Left renal pelvis (tissue), 4 donors: ENCODE measurements around the gene TSHZ2. TPM values are rescaled to one million over a fixed set of nuclear protein-coding genes. Genes with fewer than 3 reads are reported as not detected.
A peak's percentile ranks its signal among the peaks of the same experiment; 100 is the strongest.

Source experiments
- DNase-seq, 4 donors: peaks; one replicate each; pipeline ENCODE4 v3.0.0-alpha.2; 2013; ENCODE audit warnings: low read depth in 4 of 4, low spot score in 3 of 4
- polyA plus RNA-seq, 4 donors: library from polyadenylated mRNA; unstranded; fragments of 120-200 nt; gene quantifications; one replicate each; pipeline ENCODE4 v1.2.1, GENCODE V29; 2013; ENCODE audit not compliant: insufficient read length in 4 of 4

The TSHZ2 gene
- polyA plus RNA-seq, 4 donors = 11.8 to 23.4 (median 14.1) TPM

DNA sequence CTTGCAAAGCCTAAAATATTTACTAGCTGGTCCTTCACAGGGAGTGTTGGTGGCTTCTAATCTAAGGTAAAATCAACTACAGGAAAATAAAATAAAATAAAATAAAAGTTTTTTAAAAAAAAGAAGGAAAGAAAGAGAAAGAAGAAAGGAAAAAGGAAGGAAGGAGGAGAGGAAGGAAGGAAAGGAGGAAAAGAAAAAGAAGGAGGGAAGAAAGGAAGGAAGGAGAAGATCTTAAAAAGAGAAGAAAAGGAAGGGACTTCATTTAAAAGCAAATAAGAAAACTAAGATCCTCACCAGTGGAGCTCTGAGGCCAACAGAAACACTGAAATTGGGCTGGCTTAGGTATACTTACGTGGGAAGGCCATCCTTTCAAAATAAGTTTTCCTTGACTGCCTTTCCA is 178.4 kb downstream of the TSHZ2 start:
- DNase-seq = no peak

DNA sequence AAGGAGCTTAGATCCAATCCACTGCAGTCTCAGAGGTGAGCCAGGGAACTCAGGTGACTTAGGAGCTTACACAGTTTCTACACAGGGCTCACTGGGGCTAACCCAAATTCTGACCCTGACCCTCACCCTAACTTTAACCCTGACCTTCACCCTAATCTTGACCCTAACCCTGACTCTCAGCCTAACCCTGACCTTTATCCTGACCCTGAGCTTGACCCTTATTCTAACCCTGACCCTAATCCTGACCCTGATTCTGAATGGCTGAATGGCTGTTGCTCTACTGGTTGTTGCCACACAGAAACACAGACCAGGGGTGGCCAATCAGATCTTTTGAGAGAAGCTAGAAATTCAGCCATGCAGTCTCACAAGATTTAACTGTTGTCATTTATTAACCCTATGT is 180.1 kb downstream of the TSHZ2 start:
- no peak for DNase-seq

DNA sequence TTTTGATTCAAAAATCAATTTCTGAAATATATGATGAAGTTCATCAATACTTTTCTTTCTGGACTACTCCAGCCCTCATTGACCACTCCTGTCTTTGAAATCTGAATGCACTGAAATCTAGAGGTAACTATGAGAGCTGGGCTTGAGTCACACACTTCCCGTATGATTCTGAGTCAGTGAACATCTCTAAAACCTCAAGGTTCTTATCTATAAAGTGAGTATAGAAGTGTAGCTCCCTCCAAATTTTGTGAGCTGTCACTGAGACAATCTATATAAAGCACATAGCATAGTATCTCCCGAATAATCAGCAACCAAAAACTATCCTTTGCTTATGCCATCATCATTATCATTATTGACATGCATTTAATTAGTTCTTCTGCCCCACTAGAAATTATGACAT is 182.4 kb downstream of the TSHZ2 start:
- DNase-seq = no peak

DNA sequence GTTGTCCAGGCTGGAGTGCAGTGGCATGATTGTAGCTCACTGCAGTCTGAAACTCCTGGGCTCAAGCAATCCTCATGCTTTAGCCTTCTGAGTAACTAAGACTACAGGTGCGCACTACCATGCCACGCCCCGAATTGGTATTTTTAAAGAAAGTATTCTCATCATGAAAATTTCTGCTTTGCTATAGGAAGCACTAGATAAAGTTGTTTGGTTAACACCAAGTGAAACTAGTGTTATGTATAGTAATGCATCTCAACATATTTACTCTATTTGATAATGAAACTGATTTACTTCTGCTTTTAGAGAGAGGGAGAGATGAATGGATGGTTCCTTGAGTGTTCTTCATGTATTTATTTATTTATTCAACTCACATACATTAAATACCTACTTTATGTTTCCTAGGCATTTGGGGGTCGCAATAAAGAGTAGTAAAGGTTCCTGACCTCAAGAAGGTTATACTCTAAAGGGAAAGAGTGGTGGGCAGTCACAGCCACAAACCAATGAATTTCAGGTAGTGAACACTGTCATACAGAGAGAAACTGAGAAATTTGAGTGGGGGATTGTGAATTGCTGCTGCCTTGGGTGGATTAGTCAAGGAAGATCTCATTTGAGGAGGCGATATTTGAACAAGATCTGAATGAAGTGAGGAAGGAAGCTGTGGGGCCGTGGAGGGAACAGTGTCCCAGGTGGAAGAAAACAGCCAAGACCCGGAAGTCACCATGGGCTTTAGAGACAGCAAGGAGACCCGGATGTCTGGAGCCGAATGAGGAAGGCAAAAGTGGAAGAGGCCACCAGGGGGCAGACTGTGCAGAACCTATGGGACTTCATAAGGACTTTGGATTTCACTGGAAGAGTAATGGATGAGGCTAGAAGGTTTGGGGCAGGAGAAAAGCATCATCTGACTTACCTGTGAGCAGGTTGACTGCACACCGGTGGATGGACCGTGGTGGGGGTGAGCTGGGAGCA is 185.6 kb downstream of the TSHZ2 start:
- no peak for DNase-seq

DNA sequence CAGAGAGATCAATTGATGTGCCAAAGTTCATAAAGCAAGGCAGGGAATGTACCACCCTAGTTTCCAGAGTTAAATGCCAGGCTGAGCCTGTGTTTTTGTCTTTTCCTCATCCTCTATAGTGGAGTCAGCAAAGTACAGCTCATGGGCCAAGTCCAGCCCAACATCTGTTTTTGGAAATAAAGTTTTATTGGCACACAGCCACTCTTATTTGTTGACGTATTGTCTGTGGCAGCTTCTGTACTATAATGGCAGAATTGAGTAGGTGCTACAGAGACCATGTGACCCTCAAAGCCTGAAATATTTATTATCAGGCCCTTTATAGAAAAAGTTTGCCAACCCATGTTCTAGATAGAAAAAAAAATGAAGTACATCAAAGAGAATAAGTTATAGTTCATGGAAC is 187.0 kb downstream of the TSHZ2 start:
- no peak for DNase-seq

DNA sequence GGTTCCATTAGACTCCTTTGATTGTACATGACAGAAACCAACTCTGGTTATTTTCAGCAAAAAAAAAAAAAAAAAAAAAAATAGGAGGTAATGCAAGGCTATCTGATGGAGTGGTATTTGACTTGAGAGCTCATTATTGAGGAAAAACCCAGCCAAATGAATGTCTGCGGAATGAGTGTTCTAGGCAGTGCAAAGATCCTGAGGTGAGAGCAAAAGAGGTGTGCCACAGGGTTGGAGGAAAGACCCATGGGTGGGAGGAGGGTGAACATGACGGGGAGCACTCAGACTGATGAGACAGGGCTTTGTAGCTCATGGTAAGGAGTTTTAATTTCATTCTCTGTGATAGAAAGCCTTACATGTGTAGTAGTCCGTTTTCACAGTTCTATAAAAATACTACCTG is 188.9 kb downstream of the TSHZ2 start:
- DNase-seq = no peak

DNA sequence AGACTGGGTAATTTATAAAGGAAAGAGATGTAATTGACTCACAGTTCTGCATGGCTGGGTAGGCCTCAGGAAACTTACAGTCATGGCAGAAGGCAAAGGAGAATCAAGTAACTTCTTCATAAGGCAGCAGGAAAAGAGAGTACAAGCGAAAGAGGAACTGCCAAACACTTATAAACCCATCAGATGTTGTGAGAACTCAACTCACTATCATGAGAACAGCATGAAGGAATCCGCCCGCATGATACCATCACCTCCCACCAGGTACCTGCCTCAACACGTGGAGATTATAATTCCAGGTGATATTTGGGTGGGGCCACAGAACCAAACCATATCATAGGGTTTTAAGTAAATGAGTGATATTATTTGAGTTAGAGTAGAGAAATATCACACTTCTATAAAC is 189.3 kb downstream of the TSHZ2 start:
- DNase-seq = no peak

DNA sequence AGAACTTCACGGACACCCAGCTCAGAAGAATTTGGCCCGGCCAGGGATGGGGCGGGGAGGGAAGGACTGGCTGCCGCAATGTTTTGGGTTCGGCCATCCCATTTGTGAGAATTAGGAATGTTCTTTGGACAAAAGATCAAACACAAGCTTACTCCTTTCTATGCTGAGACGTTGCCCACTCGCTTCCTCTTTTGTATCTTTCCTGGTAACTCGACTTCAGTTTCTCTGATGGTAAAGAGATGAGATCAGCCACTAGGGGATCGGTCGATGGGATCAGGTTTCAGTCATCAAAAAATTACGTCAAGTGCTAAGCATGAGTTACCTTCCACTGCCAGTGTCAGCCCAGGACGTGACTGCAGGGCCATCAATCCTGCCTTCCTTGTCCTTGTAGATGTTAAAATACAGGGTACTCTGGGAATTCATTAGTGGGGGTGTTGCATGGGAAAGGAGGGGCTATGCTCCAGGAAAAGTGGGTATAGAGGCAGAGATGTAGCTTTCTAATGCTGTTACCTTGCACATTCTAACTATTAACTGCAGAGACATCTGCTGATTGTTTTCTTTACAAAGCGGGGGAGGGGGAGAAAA is 190.2 kb downstream of the TSHZ2 start:
- peak; percentile 45 to 79 (median 55) for DNase-seq

DNA sequence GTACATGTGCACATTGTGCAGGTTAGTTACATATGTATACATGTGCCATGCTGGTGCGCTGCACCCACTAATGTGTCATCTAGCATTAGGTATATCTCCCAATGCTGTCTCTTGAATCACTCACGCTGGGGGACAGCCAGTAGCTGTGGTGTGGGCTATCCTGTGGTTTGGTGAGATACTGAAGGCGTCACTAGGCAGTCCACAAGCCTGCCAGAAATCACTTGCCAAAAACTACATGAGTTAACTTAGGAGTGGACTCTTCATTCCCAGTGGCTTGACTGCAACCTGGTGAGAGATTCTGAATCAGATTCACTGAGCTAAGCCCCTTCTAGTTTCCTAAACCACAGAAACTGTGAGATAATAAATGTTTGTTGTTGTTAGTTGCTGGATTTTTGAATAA is 191.3 kb downstream of the TSHZ2 start:
- no peak for DNase-seq

DNA sequence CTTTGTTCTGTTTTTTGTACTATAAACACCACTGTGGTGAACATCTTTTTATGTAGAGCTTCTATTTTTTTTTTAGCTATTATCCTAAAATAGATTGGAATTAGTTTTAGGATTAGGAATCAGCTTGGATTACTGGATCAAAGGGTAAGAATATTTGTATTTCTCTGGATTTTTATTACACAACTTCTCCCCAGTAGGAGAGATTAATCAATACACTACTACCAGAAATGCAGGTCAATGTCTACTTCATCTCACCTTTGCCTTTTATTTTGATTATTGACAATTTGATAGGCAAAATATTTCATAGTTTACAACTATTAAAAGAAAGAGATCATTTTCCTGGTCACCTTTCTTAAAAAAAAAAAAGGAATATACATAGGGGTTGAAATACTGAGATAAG is 191.9 kb downstream of the TSHZ2 start:
- DNase-seq = no peak

DNA sequence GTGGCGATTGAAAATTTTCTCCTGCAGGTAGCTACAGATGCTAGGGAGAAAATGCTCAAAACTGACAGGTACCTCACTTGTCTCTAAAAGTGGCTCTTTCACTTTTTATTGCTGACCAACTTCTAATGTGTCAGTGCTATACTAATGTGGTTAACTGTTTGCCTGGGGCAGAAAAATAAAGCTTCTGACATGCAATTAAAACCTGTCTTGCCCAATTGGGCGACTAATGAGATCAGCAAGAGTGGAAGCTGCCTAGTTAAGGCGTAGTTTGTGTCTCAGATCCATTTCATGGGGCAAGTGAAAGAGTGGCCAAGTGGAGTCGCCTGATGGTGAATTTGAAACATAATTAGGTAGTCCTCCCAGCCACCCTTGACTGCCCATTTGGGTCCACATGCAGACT is 193.3 kb downstream of the TSHZ2 start:
- no peak for DNase-seq

DNA sequence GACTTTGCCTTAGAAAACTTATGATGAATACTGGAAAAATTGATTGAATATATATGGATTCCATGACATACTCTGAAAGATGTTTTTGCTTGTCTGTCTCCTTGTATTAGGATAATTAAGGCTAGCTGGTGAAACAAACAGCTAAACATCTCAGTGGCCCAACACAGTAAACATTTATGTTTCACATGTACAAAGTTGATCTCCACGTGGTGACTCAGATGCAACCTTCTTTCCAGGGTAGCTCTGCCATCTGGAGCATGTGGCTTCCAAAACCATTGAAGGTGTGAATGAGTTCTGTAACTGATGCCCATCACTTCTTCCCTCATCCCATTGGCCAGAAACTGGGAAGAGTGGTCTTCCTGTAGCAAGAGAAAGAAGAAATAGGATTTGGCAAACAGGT is 196.3 kb downstream of the TSHZ2 start:
- no peak for DNase-seq

DNA sequence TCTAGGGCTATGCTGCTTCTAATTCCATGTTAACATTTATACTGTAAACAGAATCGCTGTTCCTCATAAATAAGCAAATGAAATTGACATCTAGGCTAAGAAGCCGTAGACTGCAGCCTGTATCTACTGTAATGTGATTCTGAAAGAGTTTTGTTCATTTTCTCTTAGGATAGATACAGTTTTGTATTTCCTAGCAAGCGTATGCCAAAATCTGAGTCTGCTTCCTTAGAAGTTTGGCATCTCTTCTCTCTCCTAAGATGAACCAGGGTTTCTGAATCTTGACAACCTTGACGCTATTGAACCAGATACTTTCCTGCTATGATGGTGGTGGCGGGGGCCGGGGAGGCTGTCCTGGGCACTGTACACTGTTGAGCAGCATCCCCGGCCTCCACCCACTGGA is 198.0 kb downstream of the TSHZ2 start:
- no peak for DNase-seq

DNA sequence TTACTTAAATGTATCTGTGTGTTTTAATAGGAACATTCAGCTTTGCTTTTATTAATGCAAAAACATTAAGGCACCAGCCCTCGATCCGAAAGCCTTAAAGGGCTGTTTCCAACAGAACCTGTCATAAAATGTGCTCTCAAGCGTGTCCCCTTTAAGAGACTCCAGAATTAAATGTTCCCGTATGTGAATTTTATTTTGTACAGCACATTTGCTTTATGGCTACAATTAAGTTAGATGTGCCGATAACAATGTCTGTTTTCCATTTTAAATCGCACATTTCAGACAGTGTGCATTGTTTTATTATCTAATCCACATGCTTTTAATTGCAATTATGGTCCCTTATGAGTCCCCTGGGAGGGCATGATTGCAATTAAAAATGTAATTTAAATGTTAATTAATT is 198.9 kb downstream of the TSHZ2 start:
- DNase-seq = no peak

DNA sequence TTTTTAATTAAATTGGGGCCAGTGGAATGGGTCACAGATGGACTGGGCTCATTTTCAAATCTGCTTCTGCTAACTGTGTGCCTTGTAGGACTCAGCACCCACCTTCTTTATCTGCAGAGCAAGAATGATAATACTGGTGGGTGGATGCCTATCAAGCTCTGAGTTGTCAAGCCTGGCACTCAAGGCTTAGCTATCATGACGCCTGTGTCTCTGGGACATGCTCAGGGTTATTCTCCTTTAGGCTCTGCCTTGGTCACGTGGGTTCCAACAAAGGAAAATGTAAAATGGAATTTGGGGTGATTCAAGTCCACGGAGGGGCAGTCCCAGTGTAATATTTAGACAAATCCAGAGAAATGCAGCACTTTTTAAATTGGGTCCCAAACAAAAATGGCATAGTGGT is 202.3 kb downstream of the TSHZ2 start:
- no peak for DNase-seq

DNA sequence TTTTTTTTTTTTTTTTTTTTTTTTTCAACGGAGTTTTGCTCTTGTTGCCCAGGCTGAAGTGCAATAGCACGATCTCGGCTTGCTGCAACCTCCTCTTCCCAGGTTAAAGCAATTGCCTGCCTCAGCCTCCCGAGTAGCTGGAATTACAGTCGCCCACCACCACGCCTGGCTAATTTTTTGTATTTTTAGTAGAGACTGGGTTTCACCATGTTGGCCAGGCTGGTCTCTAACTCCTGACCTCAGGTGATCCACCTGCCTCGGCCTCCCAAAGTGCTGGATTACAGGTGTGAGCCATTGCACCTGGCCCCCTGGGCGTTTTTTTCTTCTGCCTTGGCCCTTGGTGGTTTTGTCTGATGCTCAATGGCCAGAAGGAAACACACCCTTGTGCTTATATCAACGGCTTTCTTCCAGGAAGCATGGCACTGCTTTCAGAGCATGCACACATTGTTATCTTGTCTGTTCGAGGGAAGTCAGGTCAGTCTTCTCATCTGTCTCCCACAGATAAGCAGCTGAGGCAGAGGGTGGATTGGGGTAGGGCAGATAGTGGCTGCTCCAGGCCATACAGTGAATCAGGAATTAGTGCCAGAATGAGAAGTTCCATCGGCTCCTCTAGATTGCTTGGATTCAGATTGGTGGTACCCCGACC is 203.1 kb downstream of the TSHZ2 start:
- no peak for DNase-seq

DNA sequence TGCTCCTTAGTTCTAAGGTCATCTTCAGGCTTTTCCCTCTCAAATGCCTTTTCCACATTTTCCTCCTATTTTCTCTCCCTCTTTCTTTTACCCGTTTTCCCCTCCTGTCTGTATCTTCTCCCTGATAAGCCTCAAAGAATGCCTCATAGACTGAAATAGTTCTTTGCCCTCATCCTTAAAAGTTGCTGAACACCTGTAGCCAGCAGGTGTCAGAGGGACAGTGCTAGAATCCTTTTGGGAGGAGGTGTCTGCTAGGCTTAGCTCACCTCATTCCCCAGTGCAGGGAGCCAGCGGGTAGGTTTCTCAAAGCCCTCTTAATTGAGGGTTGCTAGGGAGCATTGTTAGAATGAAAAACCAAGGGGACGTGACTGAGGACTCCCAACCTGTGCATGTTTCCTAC is 204.0 kb downstream of the TSHZ2 start:
- DNase-seq = no peak

DNA sequence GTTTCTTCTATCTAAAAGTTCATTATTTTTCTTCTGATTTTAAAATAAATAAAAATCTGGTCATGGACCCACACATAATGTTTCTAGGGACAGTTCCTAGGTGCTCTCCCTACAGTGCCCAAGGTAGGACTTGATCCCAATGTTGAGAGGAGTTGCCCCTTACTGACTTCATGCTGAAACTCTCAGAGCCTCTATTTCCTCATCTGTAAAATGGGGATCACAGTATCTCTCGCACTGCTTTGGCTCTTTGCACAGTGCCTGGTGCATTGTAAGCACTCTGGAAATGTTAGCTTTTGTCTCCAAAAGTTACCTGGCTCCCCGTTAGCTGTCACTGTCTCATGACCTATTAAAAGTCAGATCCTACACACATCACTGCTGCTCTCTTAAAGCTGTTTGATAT is 205.5 kb downstream of the TSHZ2 start:
- DNase-seq = no peak

DNA sequence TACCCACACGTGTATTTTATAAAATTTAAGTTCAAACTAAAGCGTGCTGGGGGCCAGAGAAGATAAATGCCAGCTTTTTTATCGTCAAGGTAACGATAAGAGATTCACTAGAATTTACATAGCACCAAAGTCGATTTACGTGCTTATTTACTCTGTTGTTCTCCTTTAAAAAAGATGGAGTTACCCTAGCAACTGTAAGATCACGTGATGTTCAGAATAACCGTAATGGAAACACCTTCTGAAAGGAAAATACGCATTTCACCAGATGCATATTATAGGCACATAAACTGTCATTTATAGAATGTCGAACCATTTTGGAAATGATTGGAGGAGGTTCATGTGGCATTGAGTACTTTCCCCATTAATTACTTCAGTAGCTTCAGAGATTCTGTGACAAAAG is 207.6 kb downstream of the TSHZ2 start:
- no peak for DNase-seq

DNA sequence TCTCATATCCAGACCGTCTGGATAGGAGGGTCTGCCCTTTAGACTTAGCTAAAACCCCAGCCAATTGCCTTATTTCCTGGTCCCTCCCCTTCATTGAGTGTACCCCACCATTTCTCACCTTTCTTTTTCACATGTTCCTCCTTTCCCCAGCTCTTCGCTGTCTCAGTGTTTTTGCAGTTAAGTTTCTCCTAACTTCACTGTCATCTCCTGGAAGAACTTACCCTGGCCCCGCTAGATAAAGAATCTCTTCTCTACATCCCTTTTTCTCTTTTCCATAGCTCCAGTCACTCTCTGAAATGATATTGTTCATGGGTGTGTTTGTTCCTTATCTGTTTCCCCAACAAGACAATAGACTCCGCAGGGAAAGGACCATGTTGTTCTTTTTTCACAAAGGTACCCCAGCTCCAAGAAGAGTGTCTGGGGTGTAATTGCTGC is 208.8 kb downstream of the TSHZ2 start:
- no peak for DNase-seq

DNA sequence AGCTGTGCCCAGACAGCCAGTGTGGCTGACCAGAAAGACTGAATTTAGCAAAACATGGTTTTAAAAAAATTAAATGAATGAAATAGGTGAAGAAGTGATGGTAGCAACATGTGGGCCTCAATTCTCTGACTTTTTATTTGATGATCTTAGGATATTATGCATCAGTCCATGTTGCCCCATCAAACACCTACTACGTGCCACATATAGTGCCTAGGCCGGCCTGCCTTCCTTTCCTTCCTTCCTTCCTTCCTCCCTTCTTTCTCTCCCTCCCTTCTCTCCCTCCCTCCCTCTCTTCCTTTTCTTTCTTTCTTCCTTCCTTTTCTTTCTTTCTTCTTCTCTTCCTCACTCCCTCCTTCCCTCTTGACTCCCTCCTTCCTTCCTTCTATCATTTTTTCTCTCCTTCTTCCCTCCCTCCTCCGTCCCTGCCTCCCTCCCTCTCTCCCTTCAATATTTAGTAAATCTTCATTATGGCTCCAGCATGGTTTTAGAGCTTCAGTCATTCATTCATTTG is 209.8 kb downstream of the TSHZ2 start:
- DNase-seq = no peak

DNA sequence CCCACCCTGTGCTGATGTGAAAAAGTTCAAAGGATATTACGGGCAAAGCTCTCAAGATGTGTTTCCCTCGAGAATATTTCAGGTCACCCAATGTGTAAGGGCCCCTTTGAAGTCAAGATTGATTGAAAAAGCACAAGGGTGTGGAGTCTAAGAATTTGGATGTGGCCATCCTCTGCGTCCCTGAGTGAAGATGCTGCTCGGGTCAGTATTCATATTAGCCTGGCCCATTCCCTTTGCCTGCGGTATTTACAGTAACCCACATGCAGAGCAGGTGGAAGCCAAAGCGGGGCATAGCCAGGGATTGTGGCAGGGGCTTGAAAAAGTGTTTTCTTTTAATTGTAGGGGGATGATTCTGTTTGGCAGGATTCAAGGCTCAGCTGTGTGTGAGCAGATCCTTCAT is 211.0 kb downstream of the TSHZ2 start:
- no peak for DNase-seq
